Measurements from ENCODE around the gene BRD9.

DNA sequence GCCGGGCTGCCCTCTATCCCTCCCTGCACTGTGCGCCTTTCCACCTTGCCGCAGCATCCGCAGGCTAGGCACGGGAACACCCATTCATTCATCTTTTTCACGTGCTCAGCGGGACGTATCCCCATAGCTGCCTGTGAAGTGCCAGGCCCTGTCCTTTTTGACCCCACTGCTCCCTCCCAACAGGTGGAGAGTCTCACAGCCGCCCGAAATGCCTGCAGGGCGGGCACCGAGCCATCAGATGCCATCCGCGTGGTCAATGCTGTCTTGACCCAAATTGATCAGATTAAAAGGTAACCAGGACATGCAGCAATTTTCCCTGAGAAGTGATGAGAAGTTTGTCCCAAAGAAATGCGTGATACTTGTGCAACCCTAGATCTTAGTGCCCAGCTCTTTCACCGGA is 15.6 kb upstream of the BRD9 start:
- TF ChIP-seq, protein P1, sequence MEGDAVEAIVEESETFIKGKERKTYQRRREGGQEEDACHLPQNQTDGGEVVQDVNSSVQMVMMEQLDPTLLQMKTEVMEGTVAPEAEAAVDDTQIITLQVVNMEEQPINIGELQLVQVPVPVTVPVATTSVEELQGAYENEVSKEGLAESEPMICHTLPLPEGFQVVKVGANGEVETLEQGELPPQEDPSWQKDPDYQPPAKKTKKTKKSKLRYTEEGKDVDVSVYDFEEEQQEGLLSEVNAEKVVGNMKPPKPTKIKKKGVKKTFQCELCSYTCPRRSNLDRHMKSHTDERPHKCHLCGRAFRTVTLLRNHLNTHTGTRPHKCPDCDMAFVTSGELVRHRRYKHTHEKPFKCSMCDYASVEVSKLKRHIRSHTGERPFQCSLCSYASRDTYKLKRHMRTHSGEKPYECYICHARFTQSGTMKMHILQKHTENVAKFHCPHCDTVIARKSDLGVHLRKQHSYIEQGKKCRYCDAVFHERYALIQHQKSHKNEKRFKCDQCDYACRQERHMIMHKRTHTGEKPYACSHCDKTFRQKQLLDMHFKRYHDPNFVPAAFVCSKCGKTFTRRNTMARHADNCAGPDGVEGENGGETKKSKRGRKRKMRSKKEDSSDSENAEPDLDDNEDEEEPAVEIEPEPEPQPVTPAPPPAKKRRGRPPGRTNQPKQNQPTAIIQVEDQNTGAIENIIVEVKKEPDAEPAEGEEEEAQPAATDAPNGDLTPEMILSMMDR (IDR thresholded peaks at IDR 0.05; ENCODE audit: low read depth, low read length), result no peak
- TF ChIP-seq POLR2A (IDR thresholded peaks at IDR 0.05; ENCODE audit: extremely low read depth, insufficient read length) (no peak), MYC (IDR thresholded peaks at IDR 0.05; ENCODE audit: low read depth, low read length) (no peak)
- TF ChIP-seq, protein P2, sequence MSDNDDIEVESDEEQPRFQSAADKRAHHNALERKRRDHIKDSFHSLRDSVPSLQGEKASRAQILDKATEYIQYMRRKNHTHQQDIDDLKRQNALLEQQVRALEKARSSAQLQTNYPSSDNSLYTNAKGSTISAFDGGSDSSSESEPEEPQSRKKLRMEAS (IDR thresholded peaks at IDR 0.05; ENCODE audit: low read depth, low read length), result no peak

All from NB4 (cell line).